Epithelial cell of prostate (primary cell): ENCODE data around the gene NR3C1.

Experiments
- DNase-seq: peaks from one replicate; pipeline ENCODE4 v3.0.0-alpha.2; 2011; ENCODE audit warnings: low read depth, low spot score
- H3K27ac ChIP-seq: fragments of 450-650 bp; 2 replicates; pipeline ENCODE4 v1.5.1; 2017; ENCODE audit warnings: mild to moderate bottlenecking

NR3C1 gene

GRCh38 chr5:143374496-143375217, 28.8 kb downstream of the NR3C1 start:
- no peak overlapping the region for H3K27ac ChIP-seq
- no peak for DNase-seq

- no peak overlapping the region for H3K27ac ChIP-seq
- DNase-seq: no peak
These were observed 30.4 kb downstream of the NR3C1 start for GRCh38 chr5:143373076-143373475.

- DNase-seq: no peak
- no peak overlapping the region for H3K27ac ChIP-seq
These were observed 31.2 kb downstream of the NR3C1 start for GRCh38 chr5:143372187-143372829.

- no peak for DNase-seq
- no peak overlapping the region for H3K27ac ChIP-seq
These were observed 33.0 kb downstream of the NR3C1 start for GRCh38 chr5:143370440-143370839.

GRCh38 chr5:143364061-143364460, 39.4 kb downstream of the NR3C1 start:
- no peak for DNase-seq
- H3K27ac ChIP-seq: no peak overlapping the region

- H3K27ac ChIP-seq: no peak overlapping the region
These were observed 40.7 kb downstream of the NR3C1 start for GRCh38 chr5:143362664-143363227.

GRCh38 chr5:143361438-143361837, 42.0 kb downstream of the NR3C1 start:
- DNase-seq: no peak
- no peak overlapping the region for H3K27ac ChIP-seq

More at GRCh38 chr5:143362664-143363227, 40.7 kb downstream of the NR3C1 start:
- DNase-seq: no peak

GRCh38 chr5:143360755-143361154, 42.7 kb downstream of the NR3C1 start:
- DNase-seq: no peak
- no peak overlapping the region for H3K27ac ChIP-seq

GRCh38 chr5:143359869-143360268, 43.6 kb downstream of the NR3C1 start:
- H3K27ac ChIP-seq: no peak overlapping the region
- DNase-seq: no peak

GRCh38 chr5:143356855-143357583, 46.5 kb downstream of the NR3C1 start:
- DNase-seq: no peak
- peak overlapping the region; percentile 5 for H3K27ac ChIP-seq

GRCh38 chr5:143355710-143356109, 47.8 kb downstream of the NR3C1 start:
- no peak overlapping the region for H3K27ac ChIP-seq

GRCh38 chr5:143354025-143354424, 49.5 kb downstream of the NR3C1 start:
- no peak for DNase-seq
- H3K27ac ChIP-seq: no peak overlapping the region

More at GRCh38 chr5:143355710-143356109, 47.8 kb downstream of the NR3C1 start:
- peak; percentile 89 for DNase-seq

GRCh38 chr5:143352691-143353090, 50.8 kb downstream of the NR3C1 start:
- H3K27ac ChIP-seq: no peak overlapping the region
- DNase-seq: no peak

- DNase-seq: peak; percentile 44
- peak overlapping the region; percentile 5 for H3K27ac ChIP-seq
These were observed 52.5 kb downstream of the NR3C1 start for GRCh38 chr5:143350751-143351602.

GRCh38 chr5:143350341-143350740, 53.1 kb downstream of the NR3C1 start:
- no peak for DNase-seq
- H3K27ac ChIP-seq: no peak overlapping the region

GRCh38 chr5:143349177-143349576, 54.3 kb downstream of the NR3C1 start:
- no peak overlapping the region for H3K27ac ChIP-seq
- DNase-seq: no peak

- no peak overlapping the region for H3K27ac ChIP-seq
- no peak for DNase-seq
These were observed 55.7 kb downstream of the NR3C1 start for GRCh38 chr5:143347698-143348344.

- no peak for DNase-seq
- no peak overlapping the region for H3K27ac ChIP-seq
These were observed 56.4 kb downstream of the NR3C1 start for GRCh38 chr5:143347046-143347445.

- no peak for DNase-seq
These were observed 57.6 kb downstream of the NR3C1 start for GRCh38 chr5:143345671-143346440.

More at GRCh38 chr5:143345671-143346440, 57.6 kb downstream of the NR3C1 start:
- H3K27ac ChIP-seq: no peak overlapping the region
